Activated CD8-positive, alpha-beta T cell treated with anti-CD3 and anti-CD28 coated beads, Interleukin-2, amount 10 ng/mL, durations not matched to agents 7 days and 5 days (primary cell): ENCODE measurements around the gene PTPN3. TPM values are rescaled to one million over a fixed set of nuclear protein-coding genes. Genes with fewer than 3 reads are reported as not detected.
A peak's percentile ranks its signal among the peaks of the same experiment; 100 is the strongest.

Experiments
- ATAC-seq: fragments of 150-1000 bp; cut with Tn5 transposase; one replicate; pipeline ENCODE4 v1.10.0; 2021; ENCODE audit warnings: moderate library complexity
- CTCF ChIA-PET: fragments of 350-600 bp; sonication (Branson Sonifier 250); formaldehyde crosslinking; loops from one replicate; lab custom pipeline; 2021; ENCODE audit warnings: antibody characterized with exemption; lab: Charles Lee
- POLR2A ChIA-PET: fragments of 350-600 bp; sonication (Branson Sonifier 250); formaldehyde crosslinking; loops from one replicate; lab custom pipeline; 2021; ENCODE audit warnings: antibody characterized with exemption; lab: Charles Lee
- DNase-seq: peaks from one replicate; pipeline ENCODE4 v3.0.0-alpha.2; 2020
- H3K27ac Mint-ChIP-seq: one replicate; pipeline ENCODE4 v1.8.0; 2021; ENCODE audit warnings: mild to moderate bottlenecking, mixed read lengths
- H3K27me3 Mint-ChIP-seq: one replicate; pipeline ENCODE4 v1.8.0; 2021; ENCODE audit warnings: low read depth, mixed read lengths
- H3K36me3 Mint-ChIP-seq: one replicate; pipeline ENCODE4 v1.8.0; 2021; ENCODE audit warnings: low read depth, mixed read lengths
- H3K4me1 Mint-ChIP-seq: one replicate; pipeline ENCODE4 v1.8.0; 2021; ENCODE audit warnings: low read depth, mixed read lengths
- H3K4me3 Mint-ChIP-seq: one replicate; pipeline ENCODE4 v1.8.0; 2021; ENCODE audit warnings: mild to moderate bottlenecking, mixed read lengths
- H3K9me3 Mint-ChIP-seq: one replicate; pipeline ENCODE4 v1.8.0; 2022; ENCODE audit warnings: mixed read lengths; ENCODE audit not compliant: insufficient read depth
- total RNA-seq, 2 experiments: library from RNA; stranded (reverse); gene quantifications; one replicate each; pipeline ENCODE4 v1.2.3, GENCODE V29; 2021

The PTPN3 gene
- total RNA-seq, 2 experiments from 2014 or later = 0.03 TPM; not detected in 1

DNA sequence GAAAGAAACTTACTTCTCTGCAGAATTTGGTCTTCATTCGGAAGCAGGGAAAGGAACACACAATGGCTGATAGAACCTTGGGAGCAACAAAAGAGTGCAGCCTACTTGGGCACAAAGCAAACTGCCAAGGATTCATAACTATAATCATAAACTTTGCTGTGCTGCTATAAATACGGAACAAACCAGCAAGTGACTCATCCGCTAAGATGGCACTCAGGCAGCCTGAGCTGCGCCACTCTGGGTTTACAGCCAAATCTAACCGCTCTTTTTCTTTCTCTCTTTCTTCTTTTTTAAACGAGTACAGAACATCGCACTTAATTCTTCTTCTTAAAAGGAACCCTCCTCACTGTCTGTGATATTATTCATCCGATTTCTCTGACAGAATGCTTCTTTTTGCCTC, 81.1 kb downstream of the PTPN3 start:
- peak overlapping the region; percentile 15 for H3K4me3 Mint-ChIP-seq
- ATAC-seq (no peak), DNase-seq (no peak)
- CTCF ChIA-PET = interaction anchor here (0.9 to 1.5 kb wide), 3 partner anchors 15 to 50 kb away, joined by 3 read pairs; no protein-coding TSS in a partner anchor
- no peaks in the 10 kb centered on the region for H3K9me3 Mint-ChIP-seq
- POLR2A ChIA-PET = interaction anchor here (1.0 kb wide), 1 partner anchor 31 kb away, joined by 3 read pairs; no protein-coding TSS in a partner anchor
- H3K27ac Mint-ChIP-seq = no peak overlapping the region
- H3K27me3 Mint-ChIP-seq = peaks cover 11% of the 10 kb centered on the region
- H3K36me3 Mint-ChIP-seq = no peaks in the 10 kb centered on the region
- H3K4me1 Mint-ChIP-seq = peaks cover 30% of the 10 kb centered on the region

DNA sequence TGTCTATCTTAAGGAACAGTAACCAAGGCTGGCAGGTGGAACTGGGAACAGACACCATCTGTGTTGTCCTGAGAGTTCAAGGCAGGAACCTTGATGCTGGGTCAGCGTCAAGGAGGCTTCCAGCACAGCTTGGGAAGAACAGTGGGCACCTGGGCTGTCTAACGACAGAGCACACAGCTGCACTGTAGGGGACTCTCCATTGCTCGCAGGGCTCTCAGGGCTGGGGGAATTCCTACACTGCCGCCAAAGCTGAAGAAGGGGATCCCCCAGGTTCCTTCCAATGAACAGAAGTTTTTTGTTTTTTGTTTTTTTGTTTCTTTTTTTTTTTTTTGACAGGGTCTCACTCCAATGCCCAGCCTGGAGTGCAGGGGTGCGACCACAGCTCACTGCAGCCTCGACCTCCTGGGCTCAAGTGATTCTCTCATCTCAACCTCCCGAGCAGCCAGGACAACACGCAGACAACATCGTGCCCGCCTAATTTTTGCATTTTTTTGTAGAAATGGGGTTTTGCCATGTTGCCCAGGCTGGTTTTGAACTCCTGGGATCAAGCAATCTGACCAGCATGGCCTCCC, 81.9 kb downstream of the PTPN3 start:
- ChIA-PET CTCF (interaction anchor here (0.6 to 2.9 kb wide), 3 partner anchors 51 to 388 kb away, joined by 3 to 11 read pairs (median 3); no protein-coding TSS in a partner anchor), POLR2A (no interaction called here)
- no peak for DNase-seq
- H3K27me3 Mint-ChIP-seq = peaks cover 11% of the 10 kb centered on the region
- H3K4me3 Mint-ChIP-seq = no peak overlapping the region
- ATAC-seq = no peak
- H3K27ac Mint-ChIP-seq = no peak overlapping the region
- H3K36me3 Mint-ChIP-seq = no peaks in the 10 kb centered on the region
- H3K4me1 Mint-ChIP-seq = peaks cover 37% of the 10 kb centered on the region
- no peaks in the 10 kb centered on the region for H3K9me3 Mint-ChIP-seq

DNA sequence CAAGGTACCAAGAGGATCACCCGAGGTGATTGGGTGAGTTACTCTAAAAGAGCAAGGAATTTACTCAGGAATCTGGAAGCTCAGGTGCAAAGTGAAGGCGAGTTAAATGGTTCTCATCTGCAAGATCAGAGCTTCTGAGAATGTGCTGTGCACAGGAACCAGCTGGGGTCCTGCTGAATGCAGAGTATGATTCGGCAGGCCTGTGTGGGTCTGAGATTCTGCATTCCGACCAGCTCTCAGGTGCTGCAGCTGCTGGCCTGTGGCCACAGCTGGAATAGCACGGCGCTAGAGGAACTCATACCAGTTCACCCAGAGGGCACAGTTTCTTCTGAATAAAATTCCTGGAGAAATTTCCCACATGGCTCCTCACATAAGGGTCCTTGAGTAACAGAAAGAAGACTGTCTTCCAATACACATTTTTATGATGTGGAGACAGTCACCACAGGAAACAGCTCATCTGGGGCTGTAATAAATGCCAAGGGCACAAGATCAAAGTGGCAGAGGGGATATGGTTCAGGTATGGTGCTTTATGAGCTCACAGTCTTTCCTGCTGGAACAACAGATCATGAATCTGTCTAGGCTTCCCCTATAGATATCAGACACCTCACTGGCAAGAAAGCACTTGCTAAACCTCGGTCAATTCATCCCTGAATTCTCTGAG, 83.9 kb downstream of the PTPN3 start:
- CTCF ChIA-PET = interaction anchor here (0.6 to 2.9 kb wide), 4 partner anchors 26 to 56 kb away, joined by 3 to 11 read pairs (median 4); no protein-coding TSS in a partner anchor
- no peaks in the 10 kb centered on the region for H3K36me3 Mint-ChIP-seq

DNA sequence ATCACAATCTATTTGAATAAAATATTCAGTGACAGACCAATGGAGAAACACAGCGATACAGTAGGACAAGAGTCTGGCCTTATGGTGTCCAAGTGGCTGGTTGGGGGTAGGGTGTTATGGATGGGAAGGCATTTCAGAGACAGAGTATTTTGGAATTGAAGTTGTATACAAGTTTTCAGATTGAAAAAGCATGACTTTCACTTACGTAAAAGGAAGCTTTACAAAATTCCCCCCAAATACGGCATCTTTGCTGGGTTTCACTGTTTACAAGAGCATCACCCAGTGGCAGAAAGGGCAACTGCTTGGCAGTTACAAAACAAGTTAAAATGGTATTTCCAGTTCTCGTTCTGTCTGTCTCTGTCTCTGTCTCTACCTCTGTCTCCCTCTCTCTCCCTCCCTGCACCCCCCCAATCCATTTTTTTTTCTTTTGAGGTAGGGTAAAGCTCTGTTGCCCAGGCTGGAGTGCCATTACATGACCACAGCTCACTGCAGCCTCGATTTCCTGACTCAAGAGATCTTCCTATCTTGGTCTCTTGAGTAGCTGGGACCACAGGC, 86.2 kb downstream of the PTPN3 start:
- H3K27ac Mint-ChIP-seq = no peak overlapping the region
- H3K4me1 Mint-ChIP-seq = peaks cover 24% of the 10 kb centered on the region
- POLR2A ChIA-PET = interaction anchor here (0.9 to 1.3 kb wide), 3 partner anchors 10 to 29 kb away, joined by 3 to 6 read pairs (median 4); no protein-coding TSS in a partner anchor
- H3K4me3 Mint-ChIP-seq = no peak overlapping the region
- no peaks in the 10 kb centered on the region for H3K36me3 Mint-ChIP-seq
- CTCF ChIA-PET = interaction anchor here (0.6 to 4.5 kb wide), 17 partner anchors 9 to 650 kb away, joined by 3 to 48 read pairs (median 4); no protein-coding TSS in a partner anchor
- ATAC-seq (peak; percentile 63), DNase-seq (peak; percentile 49)
- no peaks in the 10 kb centered on the region for H3K9me3 Mint-ChIP-seq
- peaks cover 11% of the 10 kb centered on the region for H3K27me3 Mint-ChIP-seq

More for the DNA sequence above, 83.9 kb downstream of the PTPN3 start:
- Mint-ChIP-seq H3K9me3 (no peaks in the 10 kb centered on the region), H3K4me3 (no peak overlapping the region), H3K27ac (no peak overlapping the region), H3K4me1 (peaks cover 40% of the 10 kb centered on the region), H3K27me3 (peaks cover 11% of the 10 kb centered on the region)
- POLR2A ChIA-PET = no interaction called here
- ATAC-seq = no peak
- DNase-seq = no peak

DNA sequence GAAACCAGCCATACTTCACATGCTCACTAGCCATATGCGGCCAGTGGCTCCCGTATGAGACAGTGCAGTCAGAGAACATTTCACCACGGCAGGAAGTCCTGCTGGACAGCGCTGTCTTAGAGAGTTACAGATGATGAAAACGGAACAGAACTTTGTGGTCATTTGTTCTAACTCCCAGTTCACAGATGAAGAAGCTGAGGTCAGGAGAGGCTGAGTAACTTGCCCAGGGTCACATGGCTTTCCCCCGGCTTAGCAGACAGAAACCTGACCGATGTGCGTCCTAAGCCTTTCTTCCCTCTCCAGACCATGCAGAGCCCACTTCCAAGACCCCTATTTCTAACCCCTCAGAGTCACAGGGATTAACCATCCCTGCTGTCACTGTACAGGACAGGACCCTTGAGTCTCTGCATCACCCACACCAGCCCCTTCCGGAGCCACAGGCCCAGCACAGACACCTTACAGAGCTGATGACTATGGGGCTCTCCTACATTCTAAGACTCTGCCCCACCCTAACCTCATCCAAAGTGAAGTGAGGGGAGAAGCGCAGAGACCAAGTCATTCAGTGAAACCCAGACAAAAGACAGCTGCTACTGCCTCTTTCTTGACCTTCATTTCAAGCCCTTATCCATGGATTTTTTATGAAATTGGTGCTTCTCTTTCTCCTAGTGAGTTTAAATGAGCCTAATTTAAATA, 86.9 kb downstream of the PTPN3 start:
- H3K4me3 Mint-ChIP-seq = no peak overlapping the region

DNA sequence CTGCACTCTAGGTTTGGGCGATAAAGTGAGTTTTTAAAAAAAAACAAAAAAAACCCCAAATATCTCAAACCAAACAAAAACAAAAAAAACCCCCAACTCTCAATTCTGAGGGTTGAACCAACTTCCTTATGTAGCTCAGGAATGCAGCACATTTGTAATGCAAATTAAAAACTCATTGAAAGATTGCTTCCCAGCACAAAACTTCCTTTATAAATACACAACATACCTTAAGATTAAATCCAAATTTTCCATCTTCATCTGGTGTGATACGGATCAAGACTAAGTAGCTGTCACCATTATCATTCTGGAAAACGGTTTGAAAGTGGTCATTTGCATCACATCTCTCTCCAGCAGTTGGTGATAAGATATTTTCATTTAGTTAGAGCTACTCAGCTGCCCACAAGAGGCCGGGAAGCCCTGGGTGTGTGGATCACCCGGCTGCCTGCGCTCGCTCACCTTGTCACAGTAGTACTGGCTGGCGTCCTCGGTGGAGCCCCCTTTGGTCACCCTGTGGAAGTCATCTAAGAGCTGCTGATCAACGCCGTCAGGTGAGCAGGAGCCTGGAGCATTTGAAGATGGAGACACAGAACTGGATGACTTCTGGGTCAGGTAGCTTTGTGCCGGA, 88.2 kb downstream of the PTPN3 start:
- peaks cover 6% of the 10 kb centered on the region for H3K27me3 Mint-ChIP-seq
- ATAC-seq (no peak), DNase-seq (no peak)
- CTCF ChIA-PET = interaction anchor here (0.9 to 4.5 kb wide), 9 partner anchors 9 to 91 kb away, joined by 3 to 48 read pairs (median 7); no protein-coding TSS in a partner anchor
- no peak overlapping the region for H3K4me3 Mint-ChIP-seq
- H3K36me3 Mint-ChIP-seq = no peaks in the 10 kb centered on the region
- peaks cover 16% of the 10 kb centered on the region for H3K4me1 Mint-ChIP-seq
- no peaks in the 10 kb centered on the region for H3K9me3 Mint-ChIP-seq
- H3K27ac Mint-ChIP-seq = no peak overlapping the region
- POLR2A ChIA-PET = no interaction called here

More for the DNA sequence above, 86.9 kb downstream of the PTPN3 start:
- peaks cover 11% of the 10 kb centered on the region for H3K27me3 Mint-ChIP-seq
- peaks cover 22% of the 10 kb centered on the region for H3K4me1 Mint-ChIP-seq
- ChIA-PET POLR2A (interaction anchor here (1.1 to 1.3 kb wide), 2 partner anchors 9 to 30 kb away, joined by 4 to 6 read pairs; no protein-coding TSS in a partner anchor), CTCF (interaction anchor here (0.6 to 4.5 kb wide), 17 partner anchors 8 to 649 kb away, joined by 3 to 48 read pairs (median 5); no protein-coding TSS in a partner anchor)
- H3K36me3 Mint-ChIP-seq = no peaks in the 10 kb centered on the region
- ATAC-seq (peak; percentile 31), DNase-seq (no peak)
- no peaks in the 10 kb centered on the region for H3K9me3 Mint-ChIP-seq
- peak overlapping the region; percentile 42 for H3K27ac Mint-ChIP-seq

DNA sequence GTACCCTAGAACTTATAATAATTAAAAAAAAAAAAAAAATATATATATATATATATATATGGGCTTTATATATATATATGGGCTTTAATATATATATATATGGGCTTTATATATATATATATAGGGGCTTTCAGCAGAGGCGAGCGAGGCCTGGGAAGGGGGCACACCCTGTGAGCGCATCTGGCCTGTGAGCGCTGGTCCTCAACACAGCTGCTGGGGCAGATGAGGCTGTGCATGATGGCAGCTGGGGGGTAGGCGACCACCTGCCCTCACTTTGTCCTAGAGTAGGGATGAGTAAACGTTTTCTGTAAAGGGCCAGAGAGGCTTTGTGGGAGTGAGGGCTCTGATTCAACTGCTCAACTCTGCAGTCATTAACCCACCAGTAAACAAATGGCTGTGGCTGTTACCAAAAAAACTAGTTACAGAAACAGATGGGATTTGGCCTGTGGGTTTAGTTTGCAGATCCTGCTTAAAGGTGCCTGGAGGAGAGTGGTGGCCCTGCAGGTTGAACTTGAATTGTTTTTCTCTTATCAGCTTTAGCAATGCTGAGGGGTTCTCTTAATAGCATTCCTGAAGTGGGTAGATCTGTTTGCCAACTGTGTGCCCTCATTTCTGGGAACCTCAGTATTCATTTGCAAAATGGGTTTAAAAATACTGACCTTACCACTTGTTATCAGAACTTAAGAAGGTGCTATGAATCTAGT, 89.2 kb downstream of the PTPN3 start:
- no peaks in the 10 kb centered on the region for H3K36me3 Mint-ChIP-seq
- H3K27me3 Mint-ChIP-seq = peaks cover 4% of the 10 kb centered on the region
- DNase-seq = no peak
- H3K27ac Mint-ChIP-seq = no peak overlapping the region
- H3K4me3 Mint-ChIP-seq = no peak overlapping the region
- ChIA-PET CTCF (interaction anchor here (0.9 to 4.5 kb wide), 5 partner anchors 10 to 90 kb away, joined by 3 to 48 read pairs (median 8); no protein-coding TSS in a partner anchor), POLR2A (no interaction called here)
- H3K9me3 Mint-ChIP-seq = no peaks in the 10 kb centered on the region
- H3K4me1 Mint-ChIP-seq = peaks cover 10% of the 10 kb centered on the region
- no peak for ATAC-seq

DNA sequence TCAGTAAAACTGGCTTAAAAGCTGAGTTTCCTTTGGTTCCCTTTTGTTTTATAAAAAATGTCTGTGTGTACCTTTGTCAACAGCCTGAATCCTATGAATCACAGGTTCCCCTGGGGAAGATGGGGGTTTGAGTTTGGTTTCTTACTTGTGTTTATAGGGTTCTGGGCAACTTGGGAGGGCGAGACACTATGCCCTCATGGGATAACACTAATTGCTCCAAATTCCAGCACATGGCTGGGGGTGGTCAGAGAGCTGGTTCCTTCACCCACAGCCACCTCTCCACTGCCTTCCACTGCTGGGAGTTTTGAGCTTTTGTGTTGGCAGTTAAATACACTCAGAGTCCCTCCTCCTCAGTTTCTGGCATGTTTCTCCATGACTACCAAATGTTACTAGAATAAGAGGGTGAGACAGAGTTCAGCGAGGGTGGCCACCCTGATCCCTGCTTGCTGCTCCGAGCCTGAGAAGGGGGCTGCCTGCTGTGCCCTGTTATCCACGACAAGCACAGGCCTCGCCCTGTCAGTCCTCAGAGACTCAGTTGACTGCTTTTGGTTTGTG, 94.3 kb downstream of the PTPN3 start:
- peaks cover 5% of the 10 kb centered on the region for H3K4me1 Mint-ChIP-seq
- POLR2A ChIA-PET = no interaction called here
- no peak overlapping the region for H3K4me3 Mint-ChIP-seq
- CTCF ChIA-PET = interaction anchor here (1.2 kb wide), 1 partner anchor 221 kb away, joined by 3 read pairs; no protein-coding TSS in a partner anchor
- peaks cover 7% of the 10 kb centered on the region for H3K27me3 Mint-ChIP-seq
- no peaks in the 10 kb centered on the region for H3K9me3 Mint-ChIP-seq
- DNase-seq = no peak
- H3K27ac Mint-ChIP-seq = no peak overlapping the region
- no peaks in the 10 kb centered on the region for H3K36me3 Mint-ChIP-seq
- ATAC-seq = no peak

DNA sequence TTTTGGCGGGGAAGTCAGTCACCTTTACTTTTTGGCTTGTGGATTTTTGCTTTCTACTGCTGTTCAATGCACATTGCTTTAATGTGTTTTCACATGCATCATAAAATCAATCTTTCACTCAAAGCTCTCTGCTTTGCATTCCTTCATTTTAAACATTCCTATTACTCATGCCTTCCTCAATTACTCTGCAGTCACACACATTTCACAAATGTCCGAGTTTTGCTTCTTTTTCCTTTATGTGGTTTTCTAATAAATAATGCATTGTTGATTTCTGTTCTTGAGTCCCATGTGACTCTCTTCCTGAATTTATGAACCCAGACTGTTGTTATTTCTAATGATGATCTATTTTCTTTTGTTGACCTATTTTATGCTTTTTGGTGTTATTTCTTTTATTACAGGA, 95.0 kb downstream of the PTPN3 start:
- Mint-ChIP-seq H3K4me3 (no peak overlapping the region), H3K27me3 (peaks cover 12% of the 10 kb centered on the region), H3K4me1 (peaks cover 5% of the 10 kb centered on the region), H3K27ac (no peak overlapping the region), H3K9me3 (no peaks in the 10 kb centered on the region), H3K36me3 (no peaks in the 10 kb centered on the region)
- DNase-seq = no peak
- ATAC-seq = no peak
- ChIA-PET CTCF (no interaction called here), POLR2A (interaction anchor here (0.5 kb wide), 1 partner anchor 11 kb away, joined by 3 read pairs; no protein-coding TSS in a partner anchor)

DNA sequence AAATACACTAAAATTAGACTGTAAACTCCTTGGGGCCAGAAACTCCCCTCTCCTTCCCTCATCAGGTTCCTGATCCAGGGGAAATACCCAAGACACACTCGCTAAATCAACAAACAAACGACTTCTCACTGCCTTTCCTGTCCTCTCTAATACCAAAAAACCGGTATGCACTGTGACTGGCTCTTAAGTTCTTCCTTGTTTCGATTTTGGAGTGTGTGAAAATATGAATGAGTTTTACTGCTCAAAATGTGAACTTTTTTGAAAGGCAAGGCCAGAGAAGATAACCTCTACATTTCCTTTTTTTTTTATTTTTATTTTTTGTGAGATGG, 96.2 kb downstream of the PTPN3 start:
- Mint-ChIP-seq H3K27me3 (peaks cover 12% of the 10 kb centered on the region), H3K4me3 (no peak overlapping the region), H3K36me3 (no peaks in the 10 kb centered on the region), H3K27ac (no peak overlapping the region), H3K4me1 (peaks cover 5% of the 10 kb centered on the region), H3K9me3 (no peaks in the 10 kb centered on the region)
- CTCF ChIA-PET = interaction anchor here (1.0 to 1.8 kb wide), 3 partner anchors 10 to 94 kb away, joined by 3 to 7 read pairs (median 3); no protein-coding TSS in a partner anchor
- POLR2A ChIA-PET = interaction anchor here (1.0 kb wide), 1 partner anchor 10 kb away, joined by 4 read pairs; no protein-coding TSS in a partner anchor
- no peak for ATAC-seq
- DNase-seq = no peak
